ENCODE results near the gene TMEM94.

GRCh38 chr17:75539967-75540729 is 83.7 kb downstream of the TMEM94 start:
- TF ChIP-seq POLR2AphosphoS5 (IDR thresholded peaks at IDR 0.05), result no peak
- no peak for TF ChIP-seq CTCF (IDR thresholded peaks at IDR 0.05)
- no peak for TF ChIP-seq POLR2A (IDR thresholded peaks at IDR 0.05)
